ENCODE results near the gene GRB10.
"Not testable (repeated sequence)": the region's sequence is repeated elsewhere in the genome, so short reads cannot be mapped to it uniquely, and the experiment has no call there.

GRB10 gene

DNA sequence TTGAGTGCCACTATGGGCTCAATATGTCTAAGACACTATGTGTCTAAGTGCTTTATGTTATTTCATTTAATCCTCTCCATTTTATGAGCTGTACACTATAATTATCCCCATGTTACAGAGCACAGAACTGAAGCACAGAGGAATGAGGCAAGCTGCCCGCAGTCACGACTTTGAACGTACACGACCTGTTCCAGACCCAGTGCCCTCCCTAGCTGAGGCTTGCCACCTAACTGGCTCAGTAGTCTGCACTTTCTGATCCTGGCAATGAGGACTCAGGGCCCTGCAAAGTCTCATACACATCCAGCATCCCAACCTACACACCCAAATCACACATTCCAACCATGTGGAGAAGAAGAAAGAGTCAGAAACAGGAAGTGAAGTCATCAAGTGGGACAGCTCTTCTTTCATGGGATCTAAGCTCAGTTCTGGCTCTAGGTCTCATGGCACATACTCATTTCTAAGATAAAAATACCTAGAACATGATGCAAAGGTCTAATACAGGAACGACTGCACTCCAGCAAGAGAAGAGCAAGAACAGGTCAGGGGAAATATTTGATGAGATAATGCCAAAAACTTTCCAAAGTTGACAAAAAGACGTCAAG, 175.1 kb downstream of the GRB10 start:
- no peak for DNase-seq (ENCODE audit: low read depth)

DNA sequence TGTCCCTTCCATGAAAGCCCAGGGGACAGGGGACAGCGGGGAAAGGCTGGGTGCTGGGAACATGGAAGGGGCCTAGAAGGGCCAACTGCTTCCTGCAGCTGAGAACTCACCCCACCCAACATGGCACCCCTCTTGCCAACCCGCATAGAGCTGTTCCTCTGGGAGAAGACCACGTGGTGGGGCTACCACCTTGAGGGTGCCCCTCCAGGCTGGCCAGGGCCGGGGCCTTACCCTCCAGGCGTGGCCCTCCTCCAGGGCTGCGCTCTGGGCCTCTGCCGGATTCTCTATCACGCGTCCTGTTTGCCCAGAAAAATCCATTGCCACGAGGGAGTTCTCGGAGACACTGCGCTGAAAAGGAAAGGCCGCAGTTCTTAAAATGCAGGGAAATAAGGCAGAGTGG, 177.6 kb downstream of the GRB10 start:
- no peak for DNase-seq (ENCODE audit: low read depth)

DNA sequence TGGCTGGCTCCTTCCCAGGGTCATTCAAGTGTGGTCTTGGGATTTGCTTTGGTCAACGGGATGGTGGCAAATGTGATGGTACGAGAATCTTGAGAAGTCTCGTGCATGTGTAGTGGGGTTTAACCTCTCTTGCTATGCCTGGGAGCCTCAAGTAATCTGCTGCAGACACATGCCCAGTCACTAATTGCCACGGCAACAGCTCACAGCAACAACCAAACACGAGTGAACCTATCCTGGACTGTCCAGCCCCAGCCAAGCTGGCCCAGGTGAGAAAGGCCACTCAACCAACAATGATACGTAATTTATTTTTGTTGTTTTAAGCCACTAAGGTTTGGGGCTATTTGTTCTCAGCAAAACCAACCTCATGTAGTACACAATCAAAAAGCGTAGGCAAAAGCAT, 179.4 kb downstream of the GRB10 start:
- DNase-seq (ENCODE audit: low read depth): no peak

DNA sequence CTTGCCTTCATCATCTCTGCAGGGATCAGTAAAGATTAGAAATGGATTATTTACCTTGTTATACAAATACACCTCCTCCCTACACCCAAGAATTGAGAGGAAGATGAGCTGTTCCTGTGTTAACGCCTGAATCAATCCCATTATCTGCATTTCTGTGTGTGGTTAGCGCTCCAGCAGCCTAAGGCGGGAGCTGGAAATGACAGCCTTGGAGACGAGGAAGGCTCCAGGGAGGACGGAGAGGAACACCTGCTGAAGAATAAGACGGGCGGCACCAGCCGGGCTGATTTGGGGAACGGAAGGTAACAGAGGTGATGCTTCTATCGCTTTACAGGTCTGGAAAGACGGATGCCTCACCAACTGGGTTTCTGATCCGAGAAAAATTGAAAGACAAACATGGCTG, 183.3 kb downstream of the GRB10 start:
- DNase-seq (ENCODE audit: low read depth): no peak

DNA sequence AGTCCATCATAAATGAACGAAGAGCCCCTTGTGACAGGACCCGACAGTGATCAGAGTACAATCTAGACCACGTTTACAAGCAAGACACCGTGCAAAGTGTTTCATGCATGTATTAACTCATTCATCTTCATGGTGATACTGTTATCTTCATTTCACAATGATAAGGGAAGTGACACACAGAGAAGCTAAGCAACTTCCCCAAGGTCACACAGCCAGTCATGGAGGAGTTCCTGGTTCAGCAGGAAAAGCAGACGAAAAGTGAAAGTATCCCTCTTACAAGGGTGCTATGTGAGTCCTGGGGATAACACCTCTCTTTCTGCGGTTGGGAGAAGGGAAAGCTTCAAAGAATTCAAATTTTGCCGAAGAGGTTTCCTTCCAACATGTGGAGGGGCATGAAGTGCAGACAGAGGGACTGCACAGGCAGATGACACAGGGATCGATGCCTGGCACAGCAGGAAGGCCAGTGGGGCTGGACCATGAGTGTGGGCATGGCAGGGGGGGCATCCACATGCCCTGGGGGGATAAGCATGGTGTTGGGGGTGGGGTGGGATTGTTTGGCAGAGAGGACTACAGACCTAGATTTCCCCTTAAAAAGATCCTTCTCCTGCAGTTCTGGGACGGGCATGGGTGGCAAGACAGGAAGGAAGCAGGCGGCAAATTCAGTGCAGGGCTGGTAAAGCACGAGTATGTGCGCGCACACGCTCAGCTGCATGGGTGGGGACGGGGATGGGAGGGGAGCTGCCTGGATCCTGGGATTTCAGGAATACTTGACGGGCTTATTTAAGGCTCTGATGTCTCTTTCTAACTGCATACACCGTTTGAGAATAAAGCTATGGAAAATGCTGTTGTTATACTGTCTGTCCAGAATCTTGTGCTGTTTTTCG, 184.0 kb downstream of the GRB10 start:
- DNase-seq (ENCODE audit: low read depth): no peak

DNA sequence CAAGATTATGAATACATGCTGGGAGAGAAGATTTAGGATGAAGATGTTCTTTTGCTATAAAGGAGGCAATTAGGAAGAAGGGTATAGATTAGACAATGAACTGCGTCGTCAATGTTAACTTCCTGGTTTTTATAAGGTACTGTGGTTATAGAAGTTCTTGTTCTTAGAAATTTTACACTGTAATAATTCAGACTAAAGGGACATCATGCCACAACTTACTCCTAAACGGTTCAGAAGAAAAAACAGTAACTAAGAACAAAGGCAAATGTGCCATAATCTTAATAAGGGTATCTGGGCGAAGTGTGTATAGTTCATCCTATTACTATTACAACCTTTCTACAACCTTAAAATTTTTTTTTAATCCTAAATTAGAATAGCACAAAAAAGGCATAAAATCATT, 186.2 kb downstream of the GRB10 start:
- DNase-seq (ENCODE audit: low read depth): no peak

DNA sequence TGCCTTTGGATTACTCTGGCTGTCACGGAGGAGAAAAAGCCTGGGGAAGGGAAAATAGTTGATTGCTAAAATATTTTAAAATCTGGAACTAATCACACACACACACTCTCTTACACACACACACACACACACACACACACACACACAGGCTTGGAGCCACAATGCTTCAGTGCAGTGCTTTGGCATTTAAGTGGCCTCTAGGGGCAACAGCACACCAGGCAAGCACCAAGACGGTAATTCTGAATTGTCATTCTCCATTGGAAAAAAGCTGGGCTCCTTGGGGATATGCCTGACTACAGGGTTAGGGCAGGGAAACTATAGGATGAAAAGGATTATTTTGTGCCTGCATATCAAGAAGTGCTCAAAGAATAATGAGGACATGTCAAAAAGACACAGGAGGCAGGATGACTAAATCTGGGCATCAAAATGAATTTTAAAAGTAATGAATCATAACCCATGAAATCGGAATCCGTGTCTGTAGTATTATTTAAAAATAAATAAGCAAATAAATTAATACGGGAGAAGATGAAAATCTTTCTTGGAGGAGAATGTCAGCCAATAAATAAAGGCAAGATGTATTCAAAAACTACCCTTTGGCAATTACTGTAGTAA, 187.1 kb downstream of the GRB10 start:
- DNase-seq (ENCODE audit: low read depth): no peak

DNA sequence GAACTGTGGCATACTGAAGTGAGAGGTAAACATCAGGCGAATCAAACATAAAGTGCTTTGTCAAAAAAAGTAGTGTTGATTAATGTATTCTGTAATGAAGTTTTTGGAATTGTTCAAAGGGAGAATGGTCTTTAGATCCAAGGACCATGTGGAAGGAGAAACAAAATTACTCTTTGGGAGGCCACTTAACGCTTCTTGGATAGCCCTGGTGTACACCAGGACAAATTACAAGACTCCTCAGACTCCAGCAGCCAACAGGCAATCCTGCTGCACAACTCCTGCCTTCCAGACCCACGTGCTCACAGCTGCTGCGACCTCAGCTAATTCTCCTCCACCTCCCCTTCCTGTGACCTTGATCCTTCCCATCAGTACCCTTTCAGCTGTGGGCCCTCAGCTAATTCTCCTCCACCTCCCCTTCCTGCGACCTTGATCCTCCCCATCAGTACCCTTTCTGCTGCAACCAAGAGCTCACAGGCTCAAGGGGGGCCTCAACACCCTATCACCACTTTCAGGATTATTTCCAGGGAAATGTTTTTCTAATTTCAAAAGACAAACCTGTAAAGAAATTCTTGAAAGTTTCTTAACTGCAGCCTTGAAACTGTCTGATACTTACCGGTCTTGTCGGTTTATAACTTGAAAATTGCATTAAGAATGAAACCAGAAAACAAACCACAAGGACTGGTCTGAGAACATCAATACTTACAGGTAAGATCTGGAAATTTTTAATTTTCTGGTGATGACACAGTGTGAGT, 187.8 kb downstream of the GRB10 start:
- DNase-seq (ENCODE audit: low read depth): no peak

DNA sequence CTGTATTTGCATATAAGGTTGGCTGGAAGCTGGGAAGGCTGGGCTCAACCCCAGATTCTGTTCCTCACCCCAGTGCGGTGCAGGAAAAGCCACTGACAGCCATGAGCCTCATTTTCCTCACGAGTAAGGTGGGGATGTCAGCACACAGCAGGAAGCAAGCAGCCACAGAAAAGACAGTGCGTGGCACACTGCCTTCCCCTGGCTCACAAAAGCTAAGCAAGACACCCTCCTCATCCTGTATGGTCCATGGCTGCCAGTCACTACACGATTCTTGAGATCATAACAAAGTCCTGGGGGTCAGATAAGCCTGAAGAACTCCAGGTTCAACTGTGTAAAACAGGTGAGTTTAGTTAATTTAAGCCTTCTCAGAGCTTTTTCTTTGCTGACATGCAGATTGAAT, 188.6 kb downstream of the GRB10 start:
- no peak for DNase-seq (ENCODE audit: low read depth)

DNA sequence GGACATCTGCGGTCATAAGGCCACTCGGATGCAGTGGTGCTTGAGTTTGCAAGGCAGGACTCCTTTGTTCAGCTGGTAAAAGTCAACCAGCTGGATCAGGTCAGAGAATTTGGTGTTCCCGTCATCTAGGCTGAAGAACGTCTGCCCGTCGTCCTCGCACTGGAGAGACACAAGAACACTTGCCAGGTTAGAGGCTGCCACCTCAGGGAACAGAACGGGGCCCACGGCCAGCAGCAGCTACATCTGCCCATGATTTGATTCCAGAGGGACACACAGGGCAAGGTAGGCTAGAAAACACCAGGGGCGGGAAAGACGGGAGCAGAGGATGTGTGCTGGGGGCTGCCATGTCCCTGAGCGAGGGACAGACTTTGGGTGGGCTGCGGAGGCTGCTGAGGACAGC, 189.8 kb downstream of the GRB10 start:
- no peak for DNase-seq (ENCODE audit: low read depth)

DNA sequence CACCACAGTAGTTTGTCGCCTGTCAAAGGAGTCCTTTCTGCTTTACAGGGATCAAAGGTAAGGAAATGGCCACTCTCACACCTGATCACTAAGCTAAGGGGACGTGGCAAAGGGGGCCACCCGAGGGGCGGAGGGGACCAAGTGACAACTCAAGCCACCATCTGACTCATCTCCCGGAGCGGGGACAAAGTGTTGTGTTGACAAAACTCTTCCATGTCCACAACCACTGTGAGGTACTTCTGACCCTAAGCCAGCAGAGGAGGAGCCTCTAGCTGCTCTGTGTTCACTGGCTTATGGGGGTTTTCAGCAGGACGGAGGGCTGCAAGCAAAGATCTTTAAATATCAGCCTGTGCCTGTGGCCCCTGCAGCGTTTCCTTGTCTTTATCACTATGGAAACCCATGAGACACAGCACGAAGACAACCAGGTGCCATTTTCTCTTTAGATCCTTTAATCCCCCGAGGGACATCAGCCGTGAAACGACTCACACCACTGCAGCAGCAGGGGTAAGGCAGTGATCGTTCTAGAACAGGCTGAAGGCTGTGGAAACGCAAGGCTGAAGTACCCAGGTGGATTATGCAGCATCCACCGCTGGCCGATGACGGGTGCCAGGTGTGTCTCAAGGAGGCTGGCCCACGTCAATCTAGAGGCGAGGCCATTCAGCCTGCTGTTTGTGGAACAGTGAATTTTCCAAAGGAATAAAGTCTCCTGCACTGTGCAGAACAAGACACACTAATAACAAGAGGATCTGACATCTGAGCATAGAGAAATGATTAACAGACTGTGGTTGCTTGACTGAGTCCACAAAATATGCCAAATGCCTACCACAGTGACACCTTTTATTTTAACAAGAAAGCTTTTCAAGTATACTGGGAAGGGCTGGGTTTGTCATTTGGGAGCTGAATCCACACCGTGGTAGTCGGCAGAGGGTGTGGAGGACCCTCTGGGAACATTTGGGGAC, 190.9 kb downstream of the GRB10 start:
- DNase-seq (ENCODE audit: low read depth): no peak

DNA sequence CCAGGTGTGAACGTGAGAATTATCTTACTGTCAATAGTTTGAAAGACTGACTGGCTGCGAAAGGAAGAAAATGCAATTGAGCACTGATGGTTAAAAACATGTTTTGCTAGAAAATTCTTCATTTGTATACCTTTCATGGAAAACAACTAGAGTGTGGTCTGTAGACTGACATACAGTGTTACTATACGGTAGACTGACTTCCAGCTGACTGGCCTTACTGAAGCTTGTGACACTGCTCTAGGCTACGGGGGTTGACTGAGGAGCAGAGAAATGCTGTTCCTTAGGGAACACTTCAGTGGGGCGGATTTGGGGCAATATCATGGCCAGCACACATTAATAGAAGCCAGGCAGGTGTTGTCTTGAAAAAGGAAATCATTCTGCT, 191.6 kb downstream of the GRB10 start:
- DNase-seq (ENCODE audit: low read depth): no peak

DNA sequence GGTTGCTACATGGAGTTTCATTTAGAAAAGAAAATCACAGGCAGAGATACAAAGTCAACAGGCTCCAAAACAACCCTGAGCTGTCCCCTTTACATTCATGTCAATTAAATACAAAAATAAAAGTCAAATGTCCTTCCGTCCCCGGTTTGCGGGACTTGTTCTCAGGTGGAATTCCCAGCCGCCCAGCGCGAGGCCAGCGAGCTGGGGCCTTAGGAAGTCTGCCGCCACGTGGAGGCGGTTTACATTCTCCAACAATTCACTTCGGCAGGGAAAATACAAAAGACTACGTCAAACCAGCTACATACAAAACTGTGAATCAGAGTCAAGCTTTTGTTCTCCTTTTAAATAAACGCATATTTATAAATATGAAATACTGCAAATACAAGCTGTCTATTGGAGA, 192.2 kb downstream of the GRB10 start:
- no peak for DNase-seq (ENCODE audit: low read depth)

DNA sequence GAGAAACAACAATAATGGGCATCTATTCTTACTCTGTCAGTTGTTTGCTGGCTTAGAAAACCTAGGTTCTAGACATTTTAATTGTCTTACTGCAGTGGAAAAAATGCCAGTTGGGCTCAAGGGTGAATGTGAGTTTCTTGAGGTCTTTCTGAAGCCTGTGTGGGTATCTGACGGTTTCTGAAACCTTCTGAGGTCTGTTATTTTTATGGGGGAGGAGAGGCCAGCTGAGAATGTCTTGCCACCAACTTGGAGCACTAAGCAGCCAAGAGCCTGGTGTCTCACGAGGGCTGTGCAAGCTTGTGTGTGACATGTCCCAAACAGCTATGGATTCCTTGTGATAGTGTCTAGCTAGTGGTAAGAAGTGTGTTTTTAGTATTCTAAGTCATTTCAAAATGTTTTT, 193.3 kb downstream of the GRB10 start:
- DNase-seq (ENCODE audit: low read depth): no peak

DNA sequence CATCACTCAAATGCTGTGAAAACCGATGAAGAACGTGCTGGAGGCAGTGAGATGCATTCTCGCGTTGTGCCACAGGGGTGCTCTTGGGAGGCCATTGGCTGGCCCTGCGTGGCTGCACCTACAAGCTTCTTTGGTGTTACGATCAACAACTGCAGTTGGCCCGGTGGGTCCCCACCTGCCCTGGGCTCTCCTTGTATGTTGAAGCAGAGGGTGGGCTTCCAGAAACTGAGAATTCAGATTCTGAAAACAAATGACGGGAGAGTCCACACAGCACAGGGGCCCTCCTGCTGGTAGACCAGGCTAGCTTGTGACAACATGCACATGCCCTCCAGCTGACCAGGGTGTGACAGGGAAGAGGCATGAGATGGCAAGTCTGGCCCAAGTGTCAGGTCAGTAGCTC, 193.8 kb downstream of the GRB10 start:
- DNase-seq (ENCODE audit: low read depth): no peak

DNA sequence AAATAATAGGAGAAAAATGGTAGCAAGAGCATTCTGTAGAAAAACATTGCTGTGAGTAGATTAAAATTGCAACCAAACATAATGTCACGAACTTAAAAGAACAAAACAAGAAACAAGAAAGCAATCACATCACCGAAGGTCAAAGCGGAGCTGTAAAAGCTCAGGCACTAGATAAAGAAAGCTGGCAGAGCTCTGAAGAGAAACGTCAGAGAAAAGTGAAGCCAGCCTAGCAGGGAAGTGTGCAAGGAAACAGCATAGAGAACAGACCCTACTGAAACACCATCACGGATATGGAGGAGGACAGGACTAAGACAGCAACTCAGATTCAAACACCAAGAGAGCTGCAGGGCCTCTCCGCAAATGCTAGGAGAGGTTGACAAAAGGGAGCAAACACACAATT, 195.0 kb downstream of the GRB10 start:
- no peak for DNase-seq (ENCODE audit: low read depth)

DNA sequence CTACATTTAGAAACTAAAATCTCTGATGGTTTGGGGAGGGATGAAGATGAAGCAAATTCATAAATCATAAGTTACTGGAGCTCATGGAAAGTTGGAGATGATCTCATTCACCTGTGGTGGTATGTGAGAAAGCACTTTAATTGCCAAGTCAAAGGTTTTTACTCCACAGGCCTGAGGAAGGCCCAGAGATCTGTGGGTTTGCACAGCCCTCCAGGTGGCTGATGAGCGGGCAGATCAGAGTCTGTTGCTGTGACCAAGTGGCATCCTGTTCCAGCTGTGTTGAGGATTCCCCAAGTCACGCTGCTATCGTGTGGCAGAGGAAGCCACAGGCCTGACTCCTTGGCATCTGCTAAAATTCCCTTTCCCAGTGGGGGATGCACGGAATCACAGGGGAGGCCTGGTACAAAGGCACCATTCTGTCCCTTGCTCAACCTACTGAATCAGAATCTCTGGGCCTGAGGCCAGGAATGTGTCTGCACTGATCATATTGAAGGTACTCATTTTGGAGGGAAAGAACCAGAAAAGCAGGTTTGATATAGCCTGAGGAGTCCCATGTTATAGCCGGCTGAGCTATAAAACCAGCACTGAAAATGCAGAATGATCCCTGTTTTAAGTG, 197.8 kb downstream of the GRB10 start:
- no peak for DNase-seq (ENCODE audit: low read depth)

DNA sequence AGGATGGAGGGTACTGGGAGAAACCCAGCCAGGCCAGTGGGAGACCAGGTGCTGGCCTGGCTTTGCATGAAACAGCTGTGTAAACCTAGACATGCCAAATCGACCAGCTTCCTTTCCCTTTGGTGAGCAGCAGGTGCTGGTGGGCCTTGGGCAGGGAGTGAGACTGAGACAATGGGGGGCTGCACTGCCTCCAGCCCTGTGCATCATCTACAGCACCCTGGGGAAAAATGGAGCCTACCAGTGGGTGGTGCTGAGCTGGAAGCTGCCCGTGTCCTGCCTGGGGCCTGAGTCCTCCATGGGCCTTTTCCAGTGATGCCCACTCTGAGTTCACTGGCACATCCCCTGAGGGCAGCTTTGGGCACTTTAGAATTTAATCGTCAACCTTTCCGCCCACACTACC, 198.3 kb downstream of the GRB10 start:
- DNase-seq (ENCODE audit: low read depth): no peak

DNA sequence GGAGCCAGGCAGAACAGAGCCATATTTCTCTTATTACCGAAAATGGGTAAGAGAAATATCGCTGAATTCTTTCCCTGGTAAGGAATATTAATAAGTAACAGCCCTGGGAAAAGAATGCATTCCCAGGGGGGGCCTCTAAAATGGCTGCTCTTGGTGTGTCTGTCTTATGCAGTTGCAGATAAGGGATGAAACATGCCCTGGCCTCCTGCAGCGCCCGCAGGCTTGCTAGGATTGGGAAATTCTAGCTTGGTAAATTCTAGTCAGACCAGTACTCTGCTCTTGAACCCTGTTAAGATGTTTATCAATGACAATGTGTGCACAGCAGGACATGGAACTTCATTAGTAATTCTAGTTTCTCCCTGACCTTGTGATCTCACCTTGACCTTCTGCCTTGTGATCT, 199.4 kb downstream of the GRB10 start:
- not testable (repeated sequence) for DNase-seq (ENCODE audit: low read depth)

DNA sequence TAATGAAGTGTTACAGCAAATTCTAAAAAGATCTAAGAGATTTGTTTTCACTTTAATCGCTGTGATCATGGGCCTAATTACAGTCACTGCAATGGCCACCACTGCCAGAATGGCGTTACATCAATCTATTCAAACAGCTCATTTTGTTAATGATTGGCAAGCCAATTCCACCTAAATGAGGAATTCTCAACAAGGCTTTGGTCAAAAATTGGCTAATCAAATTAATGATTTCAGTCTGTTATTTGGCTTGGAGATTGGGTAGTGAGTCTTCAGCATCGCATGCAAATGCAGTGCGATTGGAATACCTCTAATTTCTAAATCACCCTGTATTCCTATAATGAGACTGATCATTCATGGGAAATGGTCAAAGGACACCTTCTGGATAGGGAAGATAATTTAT, 200.4 kb downstream of the GRB10 start:
- DNase-seq (ENCODE audit: low read depth): not testable (repeated sequence)

DNA sequence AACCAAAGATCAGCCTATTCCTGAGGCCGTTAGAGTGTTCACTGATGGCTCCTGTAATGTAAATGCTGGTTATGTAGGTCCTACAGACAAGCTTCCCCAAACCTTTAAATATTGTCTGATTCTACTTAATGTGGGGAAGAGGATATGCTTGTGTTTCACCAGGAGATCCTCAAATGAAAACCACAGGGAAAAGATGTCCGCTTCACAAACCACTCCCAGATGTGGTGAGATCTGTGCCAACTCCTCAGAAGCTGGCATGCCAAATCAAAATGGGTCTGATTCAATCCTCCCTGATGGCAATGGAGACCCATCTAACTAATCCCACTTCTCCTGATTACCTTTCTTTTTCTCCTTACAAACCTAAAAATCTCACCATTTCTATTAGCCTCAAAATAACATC, 202.0 kb downstream of the GRB10 start:
- not testable (repeated sequence) for DNase-seq (ENCODE audit: low read depth)
